BJ (cell line): Measurements from ENCODE around the gene CMSS1. TPM values are rescaled to one million over a fixed set of nuclear protein-coding genes. Genes with fewer than 3 reads are reported as not detected.

ENCODE experiments used
- CTCF ChIA-PET: fragments of 350-600 bp; formaldehyde crosslinking; extraction: SDS; loops from one replicate; lab custom pipeline; 2021; ENCODE audit warnings: antibody characterized with exemption, inconsistent platforms; lab: Yijun Ruan, JAX
- POLR2A ChIA-PET: fragments of 300-600 bp; sonication (Branson Sonifier 250); formaldehyde crosslinking; extraction: SDS; loops from one replicate; lab custom pipeline; 2021; ENCODE audit warnings: antibody characterized with exemption; lab: Charles Lee
- DNase-seq: peaks from one replicate; pipeline ENCODE4 v3.0.0-alpha.2; 2011; ENCODE audit warnings: low read depth
- H3K27me3 ChIP-seq: 2 replicates; pipeline ENCODE4 v1.6.0; 2011; ENCODE audit warnings: low read length; ENCODE audit not compliant: control insufficient read depth, insufficient read depth
- H3K36me3 ChIP-seq: 2 replicates; pipeline ENCODE4 v1.5.1; 2011; ENCODE audit warnings: low read length; ENCODE audit not compliant: control insufficient read depth, insufficient read depth
- H3K4me3 ChIP-seq: 2 replicates; pipeline ENCODE4 v1.5.1; 2011; ENCODE audit warnings: low read depth, mild to moderate bottlenecking, control low read depth, low read length
- polyA plus RNA-seq: library from polyadenylated mRNA; depleted of rRNA; stranded (reverse); fragments of >200 nt; gene quantifications from 2 replicates; pipeline ENCODE4 v1.2.3, GENCODE V29; 2011
- TF ChIP-seq, protein P1 (sequence below): IDR thresholded peaks from 2 replicates; pipeline ENCODE4 v1.5.1; 2011; ENCODE audit warnings: low read depth, mild to moderate bottlenecking, control low read depth, inconsistent platforms, low read length, moderate library complexity; ENCODE audit not compliant: insufficient read depth

CMSS1 gene
- polyA plus RNA-seq, 1 experiment = 6.7 TPM

GRCh38 chr3:100163787-100164186 is 346.1 kb downstream of the CMSS1 start:
- H3K36me3 ChIP-seq = no peaks in the 10 kb centered on the region
- ChIA-PET CTCF (interaction anchor here (0.9 to 1.3 kb wide), 2 partner anchors 24 to 356 kb away, joined by 3 read pairs; no protein-coding TSS in a partner anchor), POLR2A (interaction anchor here (0.7 kb wide), 1 partner anchor 53 kb away, joined by 3 read pairs; no protein-coding TSS in a partner anchor)
- no peak for DNase-seq
- TF ChIP-seq, protein P1, sequence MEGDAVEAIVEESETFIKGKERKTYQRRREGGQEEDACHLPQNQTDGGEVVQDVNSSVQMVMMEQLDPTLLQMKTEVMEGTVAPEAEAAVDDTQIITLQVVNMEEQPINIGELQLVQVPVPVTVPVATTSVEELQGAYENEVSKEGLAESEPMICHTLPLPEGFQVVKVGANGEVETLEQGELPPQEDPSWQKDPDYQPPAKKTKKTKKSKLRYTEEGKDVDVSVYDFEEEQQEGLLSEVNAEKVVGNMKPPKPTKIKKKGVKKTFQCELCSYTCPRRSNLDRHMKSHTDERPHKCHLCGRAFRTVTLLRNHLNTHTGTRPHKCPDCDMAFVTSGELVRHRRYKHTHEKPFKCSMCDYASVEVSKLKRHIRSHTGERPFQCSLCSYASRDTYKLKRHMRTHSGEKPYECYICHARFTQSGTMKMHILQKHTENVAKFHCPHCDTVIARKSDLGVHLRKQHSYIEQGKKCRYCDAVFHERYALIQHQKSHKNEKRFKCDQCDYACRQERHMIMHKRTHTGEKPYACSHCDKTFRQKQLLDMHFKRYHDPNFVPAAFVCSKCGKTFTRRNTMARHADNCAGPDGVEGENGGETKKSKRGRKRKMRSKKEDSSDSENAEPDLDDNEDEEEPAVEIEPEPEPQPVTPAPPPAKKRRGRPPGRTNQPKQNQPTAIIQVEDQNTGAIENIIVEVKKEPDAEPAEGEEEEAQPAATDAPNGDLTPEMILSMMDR = no peak
- H3K4me3 ChIP-seq = no peak overlapping the region
- H3K27me3 ChIP-seq = no peaks in the 10 kb centered on the region

GRCh38 chr3:100164743-100165142 is 347.1 kb downstream of the CMSS1 start:
- no peaks in the 10 kb centered on the region for H3K36me3 ChIP-seq
- POLR2A ChIA-PET = no interaction called here
- H3K4me3 ChIP-seq = no peak overlapping the region
- TF ChIP-seq, protein P1 = no peak
- DNase-seq = no peak
- CTCF ChIA-PET = no interaction called here
- H3K27me3 ChIP-seq = no peaks in the 10 kb centered on the region

DNA sequence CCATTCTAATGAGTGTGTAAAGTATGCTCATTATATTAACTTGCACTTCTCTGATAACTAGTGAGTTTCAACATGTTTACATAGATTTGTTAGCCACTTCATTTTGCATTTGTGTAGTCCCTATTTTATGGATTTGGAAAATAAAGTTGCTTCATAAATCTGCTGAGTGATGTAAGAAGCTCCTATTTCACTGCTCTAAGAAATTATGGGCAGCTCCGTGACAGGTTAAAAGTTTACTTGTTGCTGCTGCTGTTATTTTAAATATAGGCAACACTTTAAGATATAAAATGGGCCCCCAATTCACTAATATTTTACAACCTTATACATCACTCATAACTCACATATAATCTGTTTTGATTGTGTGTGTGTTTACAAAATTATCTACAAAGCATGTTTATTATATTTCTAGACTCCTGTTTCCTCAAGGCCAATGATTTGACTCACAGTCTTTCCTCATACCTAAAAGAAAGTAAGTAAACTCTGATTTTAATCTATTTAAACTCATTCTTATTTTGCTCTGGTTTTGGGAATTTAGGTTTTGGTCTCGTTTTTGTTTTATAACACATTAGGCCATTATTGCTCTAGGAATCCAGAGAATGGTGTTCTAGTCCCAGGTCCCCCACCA is 348.4 kb downstream of the CMSS1 start:
- TF ChIP-seq, protein P1 = no peak
- Histone ChIP-seq H3K36me3 (no peaks in the 10 kb centered on the region), H3K4me3 (no peak overlapping the region), H3K27me3 (no peaks in the 10 kb centered on the region)
- CTCF ChIA-PET = no interaction called here
- POLR2A ChIA-PET = no interaction called here
- DNase-seq = no peak

GRCh38 chr3:100169201-100169920 is 351.7 kb downstream of the CMSS1 start:
- POLR2A ChIA-PET = no interaction called here
- Histone ChIP-seq H3K36me3 (no peaks in the 10 kb centered on the region), H3K27me3 (no peaks in the 10 kb centered on the region), H3K4me3 (no peak overlapping the region)
- TF ChIP-seq, protein P1 = no peak
- CTCF ChIA-PET = interaction anchor here (0.9 to 1.2 kb wide), 2 partner anchors 33 to 339 kb away, joined by 3 to 4 read pairs; no protein-coding TSS in a partner anchor
- no peak for DNase-seq

GRCh38 chr3:100170486-100170885 is 352.8 kb downstream of the CMSS1 start:
- TF ChIP-seq, protein P1 = no peak
- no peaks in the 10 kb centered on the region for H3K36me3 ChIP-seq
- CTCF ChIA-PET = interaction anchor here (0.9 to 1.2 kb wide), 3 partner anchors 13 to 340 kb away, joined by 3 to 4 read pairs (median 3); no protein-coding TSS in a partner anchor
- no peak overlapping the region for H3K4me3 ChIP-seq
- no peak for DNase-seq
- H3K27me3 ChIP-seq = no peaks in the 10 kb centered on the region
- POLR2A ChIA-PET = no interaction called here
